WTC11 (cell line): Measurements from ENCODE around the gene UGP2. TPM values are rescaled to one million over a fixed set of nuclear protein-coding genes. Genes with fewer than 3 reads are reported as not detected.

Experiments used
- ATAC-seq: fragments of 200-7000 bp; cut with Tn5 transposase; 2 replicates; pipeline ENCODE4 v1.10.0; 2021; ENCODE audit warnings: mild to moderate bottlenecking, moderate library complexity
- Bru-seq: library from RNA; stranded (reverse); fragments of 400-500 nt; gene quantifications from one replicate; lab custom pipeline; 2021; lab: Mats Ljungman, UMichigan
- CTCF ChIA-PET: fragments of 300-600 bp; sonication (Branson Sonifier 250); formaldehyde crosslinking; loops from one replicate; lab custom pipeline; 2021; ENCODE audit warnings: antibody characterized with exemption; lab: Charles Lee
- POLR2A ChIA-PET: fragments of 350-600 bp; sonication (Branson Sonifier 250); formaldehyde crosslinking; loops from one replicate; lab custom pipeline; 2021; ENCODE audit warnings: antibody characterized with exemption; lab: Charles Lee
- DNase-seq: peaks from one replicate; pipeline ENCODE4 v3.0.0; 2021; ENCODE audit warnings: low spot score
- H3K27ac Mint-ChIP-seq: 2 replicates; pipeline ENCODE4 v1.8.0; 2021; ENCODE audit warnings: mixed read lengths
- H3K27me3 Mint-ChIP-seq: 2 replicates; pipeline ENCODE4 v1.8.0; 2021; ENCODE audit warnings: low read depth, mild to moderate bottlenecking, moderate library complexity, mixed read lengths
- H3K36me3 Mint-ChIP-seq: 2 replicates; pipeline ENCODE4 v1.8.0; 2021; ENCODE audit warnings: mixed read lengths
- H3K4me1 Mint-ChIP-seq: 2 replicates; pipeline ENCODE4 v1.8.0; 2022; ENCODE audit warnings: mixed read lengths
- H3K4me3 Mint-ChIP-seq: 2 replicates; pipeline ENCODE4 v1.8.0; 2021; ENCODE audit warnings: mild to moderate bottlenecking, moderate library complexity, mixed read lengths
- H3K9me3 Mint-ChIP-seq: 2 replicates; pipeline ENCODE4 v1.8.0; 2021; ENCODE audit warnings: mixed read lengths
- CREM ChIP-seq: sonication (generic); formaldehyde crosslinking; IDR thresholded peaks from 2 replicates; pipeline ENCODE4 v1.8.1; 2022; ENCODE audit warnings: mild to moderate bottlenecking, missing genetic modification reagents, moderate library complexity
- FOXJ3 ChIP-seq: sonication (generic); formaldehyde crosslinking; IDR thresholded peaks from 2 replicates; pipeline ENCODE4 v1.9.0; 2021; ENCODE audit warnings: missing genetic modification reagents, mild to moderate bottlenecking, borderline replicate concordance
- FOXP1 ChIP-seq: sonication (generic); formaldehyde crosslinking; IDR thresholded peaks from 2 replicates; pipeline ENCODE4 v1.8.0; 2022; ENCODE audit warnings: missing genetic modification reagents, mild to moderate bottlenecking, moderate library complexity, borderline replicate concordance
- HMGA2 ChIP-seq: fragments of 250-450 bp; sonication (Bioruptor Pico); IDR thresholded peaks from 2 replicates; pipeline ENCODE4 v1.4.0; 2021; ENCODE audit warnings: mild to moderate bottlenecking, moderate library complexity
- IRF2 ChIP-seq: sonication (generic); formaldehyde crosslinking; IDR thresholded peaks from 2 replicates; pipeline ENCODE4 v1.8.0; 2022; ENCODE audit warnings: low read depth, missing genetic modification reagents, borderline replicate concordance
- JAZF1 ChIP-seq: fragments of 250-450 bp; sonication (Bioruptor Pico); IDR thresholded peaks from 2 replicates; pipeline ENCODE4 v1.9.0; 2021; ENCODE audit warnings: moderate library complexity, mild to moderate bottlenecking, inconsistent platforms
- JUN ChIP-seq: sonication (generic); formaldehyde crosslinking; IDR thresholded peaks from 2 replicates; pipeline ENCODE4 v1.8.0; 2023; ENCODE audit warnings: mild to moderate bottlenecking, missing genetic modification reagents
- MYBL2 ChIP-seq: sonication (generic); formaldehyde crosslinking; IDR thresholded peaks from 2 replicates; pipeline ENCODE4 v1.8.1; 2023; ENCODE audit warnings: mild to moderate bottlenecking, moderate library complexity, missing genetic modification reagents
- NR2C2 ChIP-seq: sonication (generic); formaldehyde crosslinking; IDR thresholded peaks from 2 replicates; pipeline ENCODE4 v1.8.0; 2022; ENCODE audit warnings: mild to moderate bottlenecking, missing genetic modification reagents
- TP53 ChIP-seq: sonication (generic); formaldehyde crosslinking; IDR thresholded peaks from 2 replicates; pipeline ENCODE4 v1.8.1; 2023; ENCODE audit warnings: mild to moderate bottlenecking, missing genetic modification reagents
- ZNF121 ChIP-seq: sonication (generic); formaldehyde crosslinking; IDR thresholded peaks from 2 replicates; pipeline ENCODE4 v1.8.0; 2023; ENCODE audit warnings: missing genetic modification reagents
- ZNF671 ChIP-seq: fragments of 250-450 bp; sonication (Bioruptor Pico); IDR thresholded peaks from 2 replicates; pipeline ENCODE4 v1.8.0; 2021; ENCODE audit warnings: mild to moderate bottlenecking
- long read RNA-seq, 3 experiments: library from RNA in 1 of 3; library from capped mRNA in 1 of 3; library from polyadenylated mRNA in 1 of 3; unstranded in 2 of 3; stranded (forward) in 1 of 3; transcript quantifications; one replicate each; pipeline ENCODE4 v2.0.0, GENCODE V29; 2021
- total RNA-seq: library from RNA; stranded (reverse); gene quantifications from 3 replicates; pipeline ENCODE4 v1.2.3, GENCODE V29; 2021
- TF ChIP-seq, protein P1 (sequence below): fragments of 200-600 bp; IDR thresholded peaks from 2 replicates; pipeline ENCODE4 v1.8.0; 2022; ENCODE audit warnings: antibody characterized with exemption
- TF ChIP-seq, protein P2 (sequence below): sonication (generic); formaldehyde crosslinking; IDR thresholded peaks from 2 replicates; pipeline ENCODE4 v1.8.1; 2023; ENCODE audit warnings: mild to moderate bottlenecking, missing genetic modification reagents
- TF ChIP-seq, protein P3 (sequence below): sonication (generic); formaldehyde crosslinking; IDR thresholded peaks from 2 replicates; pipeline ENCODE4 v1.8.0; 2023; ENCODE audit warnings: mild to moderate bottlenecking, missing genetic modification reagents
- TF ChIP-seq, protein P4 (sequence below): sonication (generic); formaldehyde crosslinking; IDR thresholded peaks from 2 replicates; pipeline ENCODE4 v1.8.1; 2022; ENCODE audit warnings: low read depth, missing genetic modification reagents, borderline replicate concordance
- TF ChIP-seq, protein P5 (sequence below): sonication (generic); formaldehyde crosslinking; IDR thresholded peaks from 2 replicates; pipeline ENCODE4 v1.8.0; 2022; ENCODE audit warnings: mild to moderate bottlenecking, missing genetic modification reagents
- TF ChIP-seq, protein P6 (sequence below): fragments of 250-450 bp; sonication (Bioruptor Pico); IDR thresholded peaks from 2 replicates; pipeline ENCODE4 v1.9.0; 2021; ENCODE audit warnings: moderate library complexity, mild to moderate bottlenecking, inconsistent platforms, borderline replicate concordance
- TF ChIP-seq, protein P7 (sequence below): fragments of 250-450 bp; sonication (Bioruptor Pico); IDR thresholded peaks from 2 replicates; pipeline ENCODE4 v2.1.2; 2022; ENCODE audit warnings: mild to moderate bottlenecking, moderate library complexity
- TF ChIP-seq, protein P8 (sequence below): sonication (generic); formaldehyde crosslinking; IDR thresholded peaks from 2 replicates; pipeline ENCODE4 v1.8.1; 2023; ENCODE audit warnings: mild to moderate bottlenecking, missing genetic modification reagents, moderate library complexity
- TF ChIP-seq, protein P9 (sequence below): sonication (generic); formaldehyde crosslinking; IDR thresholded peaks from 2 replicates; pipeline ENCODE4 v1.8.1; 2023; ENCODE audit warnings: mild to moderate bottlenecking, missing genetic modification reagents, moderate library complexity

Gene UGP2
- total RNA-seq = 543 to 626 TPM (median 606 TPM) in 3 replicates
- Bru-seq, nascent RNA = percentile 99 among the genes with signal in this experiment
- long read RNA-seq, experiment 1, transcript UGP2-207 (11 exons, 2,057 nt) = minor isoform, 16 of 1,660 reads
- long read RNA-seq, experiment 1, transcript UGP2-201 (10 exons, 2,338 nt) = major isoform, 884 of 1,660 reads
- long read RNA-seq, experiment 1, transcript UGP2-202 (10 exons, 2,136 nt) = minor isoform, 508 of 1,660 reads
- long read RNA-seq, experiment 1, partial matches to known transcripts = 95 of 1,660 reads
- long read RNA-seq, experiment 1, other reads (novel, unspliced or antisense) = 155 of 1,660 reads
- long read RNA-seq, experiment 2, full-length matches to known transcripts = 476 of 788 reads
- long read RNA-seq, experiment 2, partial matches to known transcripts = 225 of 788 reads
- long read RNA-seq, experiment 2, other reads (novel, unspliced or antisense) = 87 of 788 reads
- long read RNA-seq, experiment 3, transcript UGP2-202 (10 exons, 2,136 nt) = minor isoform, 431 of 1,887 reads
- long read RNA-seq, experiment 3, transcript UGP2-201 (10 exons, 2,338 nt) = major isoform, 1,245 of 1,887 reads
- long read RNA-seq, experiment 3, partial matches to known transcripts = 79 of 1,887 reads
- long read RNA-seq, experiment 3, other reads (novel, unspliced or antisense) = 129 of 1,887 reads

DNA sequence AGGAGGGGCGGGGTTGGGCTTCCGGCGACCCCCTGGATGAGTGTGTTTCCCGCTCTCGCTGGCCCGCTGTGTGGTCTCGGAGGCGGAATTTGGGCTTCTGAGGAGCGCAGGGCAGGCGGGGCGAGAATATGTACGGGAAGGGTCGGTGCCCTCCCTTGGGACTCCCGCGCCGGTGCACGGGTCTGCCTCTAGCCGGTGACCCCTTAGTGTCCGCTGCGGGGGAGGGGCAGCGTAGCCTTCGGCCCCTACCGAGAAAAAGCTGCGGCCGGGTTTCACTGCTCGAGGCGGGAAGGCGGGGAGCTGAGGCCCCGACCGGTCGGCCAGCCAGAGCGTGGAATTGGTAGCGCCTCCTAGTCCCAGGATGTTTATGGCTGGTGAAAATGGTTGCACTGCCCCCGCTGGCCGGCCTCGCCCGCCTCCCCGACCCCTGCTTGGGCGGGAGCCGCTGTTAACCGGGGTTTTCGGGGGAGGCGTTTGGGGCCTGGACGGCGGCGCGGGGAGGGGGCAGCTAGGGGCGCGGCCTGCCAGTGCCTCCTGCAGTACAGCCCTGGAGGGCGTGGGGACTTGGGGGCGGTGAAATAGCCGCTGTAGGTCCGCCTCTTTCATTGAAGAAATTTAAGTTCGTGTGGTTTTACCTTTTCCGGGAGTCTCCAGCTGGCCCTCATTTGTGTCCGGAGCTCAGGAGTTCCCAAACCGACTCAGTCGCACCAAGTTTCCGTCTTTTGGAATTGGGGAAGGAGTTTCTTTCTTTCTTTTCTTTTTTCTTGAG is at the start of gene UGP2:
TSS of gene UGP2 (plus strand) at position 643 of the 769 bp plus-strand sequence. CDS start 290 bp downstream, outside the sequence.
- CTCF ChIA-PET = interaction anchor here (0.6 to 2.5 kb wide), 8 partner anchors 9 to 1377 kb away, joined by 3 to 17 read pairs (median 3); no protein-coding TSS in a partner anchor
- H3K4me3 Mint-ChIP-seq = peak within 1 kb of the TSS; percentile 100
- no peaks in the 10 kb centered on the region for H3K9me3 Mint-ChIP-seq
- POLR2A ChIA-PET = interaction anchor here (0.5 to 3.3 kb wide), 14 partner anchors 9 to 302 kb away, joined by 3 to 32 read pairs (median 5); partner anchors contain the start of genes MDH1 and WDPCP
- ATAC-seq (peak; percentile 70), DNase-seq (peak; percentile 93)
- H3K4me1 Mint-ChIP-seq = peaks cover 43% of the 10 kb centered on the region
- H3K27me3 Mint-ChIP-seq = no peaks in the 10 kb centered on the region
- H3K36me3 Mint-ChIP-seq = peaks cover 45% of the 10 kb centered on the region
- peak within 1 kb of the TSS; percentile 97 for H3K27ac Mint-ChIP-seq
- TF ChIP-seq FOXJ3 (no peak), ZNF671 (no peak), TP53 (CRISPR knock-in tag) (no peak; the same call in 1 of the 2 replicates), ZNF121 (no peak), NR2C2 (no peak), JUN (CRISPR knock-in tag) (peak; percentile 25; the same call in 1 of the 2 replicates), MYBL2 (CRISPR knock-in tag) (peak; percentile 63), JAZF1 (CRISPR knock-in tag) (no peak), IRF2 (CRISPR knock-in tag) (0 out of 2 replicates have a peak, but pooled peaks have one; percentile 14), HMGA2 (peak; percentile 4; the same call in 1 of the 2 replicates), FOXP1 (CRISPR knock-in tag) (peak; percentile 66; the same call in 1 of the 2 replicates), CREM (CRISPR knock-in tag) (0 out of 2 replicates have a peak, but pooled peaks have one; percentile 12)
- TF ChIP-seq, protein P1, sequence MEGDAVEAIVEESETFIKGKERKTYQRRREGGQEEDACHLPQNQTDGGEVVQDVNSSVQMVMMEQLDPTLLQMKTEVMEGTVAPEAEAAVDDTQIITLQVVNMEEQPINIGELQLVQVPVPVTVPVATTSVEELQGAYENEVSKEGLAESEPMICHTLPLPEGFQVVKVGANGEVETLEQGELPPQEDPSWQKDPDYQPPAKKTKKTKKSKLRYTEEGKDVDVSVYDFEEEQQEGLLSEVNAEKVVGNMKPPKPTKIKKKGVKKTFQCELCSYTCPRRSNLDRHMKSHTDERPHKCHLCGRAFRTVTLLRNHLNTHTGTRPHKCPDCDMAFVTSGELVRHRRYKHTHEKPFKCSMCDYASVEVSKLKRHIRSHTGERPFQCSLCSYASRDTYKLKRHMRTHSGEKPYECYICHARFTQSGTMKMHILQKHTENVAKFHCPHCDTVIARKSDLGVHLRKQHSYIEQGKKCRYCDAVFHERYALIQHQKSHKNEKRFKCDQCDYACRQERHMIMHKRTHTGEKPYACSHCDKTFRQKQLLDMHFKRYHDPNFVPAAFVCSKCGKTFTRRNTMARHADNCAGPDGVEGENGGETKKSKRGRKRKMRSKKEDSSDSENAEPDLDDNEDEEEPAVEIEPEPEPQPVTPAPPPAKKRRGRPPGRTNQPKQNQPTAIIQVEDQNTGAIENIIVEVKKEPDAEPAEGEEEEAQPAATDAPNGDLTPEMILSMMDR = no peak
- TF ChIP-seq, protein P2, sequence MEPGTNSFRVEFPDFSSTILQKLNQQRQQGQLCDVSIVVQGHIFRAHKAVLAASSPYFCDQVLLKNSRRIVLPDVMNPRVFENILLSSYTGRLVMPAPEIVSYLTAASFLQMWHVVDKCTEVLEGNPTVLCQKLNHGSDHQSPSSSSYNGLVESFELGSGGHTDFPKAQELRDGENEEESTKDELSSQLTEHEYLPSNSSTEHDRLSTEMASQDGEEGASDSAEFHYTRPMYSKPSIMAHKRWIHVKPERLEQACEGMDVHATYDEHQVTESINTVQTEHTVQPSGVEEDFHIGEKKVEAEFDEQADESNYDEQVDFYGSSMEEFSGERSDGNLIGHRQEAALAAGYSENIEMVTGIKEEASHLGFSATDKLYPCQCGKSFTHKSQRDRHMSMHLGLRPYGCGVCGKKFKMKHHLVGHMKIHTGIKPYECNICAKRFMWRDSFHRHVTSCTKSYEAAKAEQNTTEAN (CRISPR knock-in tag) = peak; percentile 76; the same call in 1 of the 2 replicates
- TF ChIP-seq, protein P3, sequence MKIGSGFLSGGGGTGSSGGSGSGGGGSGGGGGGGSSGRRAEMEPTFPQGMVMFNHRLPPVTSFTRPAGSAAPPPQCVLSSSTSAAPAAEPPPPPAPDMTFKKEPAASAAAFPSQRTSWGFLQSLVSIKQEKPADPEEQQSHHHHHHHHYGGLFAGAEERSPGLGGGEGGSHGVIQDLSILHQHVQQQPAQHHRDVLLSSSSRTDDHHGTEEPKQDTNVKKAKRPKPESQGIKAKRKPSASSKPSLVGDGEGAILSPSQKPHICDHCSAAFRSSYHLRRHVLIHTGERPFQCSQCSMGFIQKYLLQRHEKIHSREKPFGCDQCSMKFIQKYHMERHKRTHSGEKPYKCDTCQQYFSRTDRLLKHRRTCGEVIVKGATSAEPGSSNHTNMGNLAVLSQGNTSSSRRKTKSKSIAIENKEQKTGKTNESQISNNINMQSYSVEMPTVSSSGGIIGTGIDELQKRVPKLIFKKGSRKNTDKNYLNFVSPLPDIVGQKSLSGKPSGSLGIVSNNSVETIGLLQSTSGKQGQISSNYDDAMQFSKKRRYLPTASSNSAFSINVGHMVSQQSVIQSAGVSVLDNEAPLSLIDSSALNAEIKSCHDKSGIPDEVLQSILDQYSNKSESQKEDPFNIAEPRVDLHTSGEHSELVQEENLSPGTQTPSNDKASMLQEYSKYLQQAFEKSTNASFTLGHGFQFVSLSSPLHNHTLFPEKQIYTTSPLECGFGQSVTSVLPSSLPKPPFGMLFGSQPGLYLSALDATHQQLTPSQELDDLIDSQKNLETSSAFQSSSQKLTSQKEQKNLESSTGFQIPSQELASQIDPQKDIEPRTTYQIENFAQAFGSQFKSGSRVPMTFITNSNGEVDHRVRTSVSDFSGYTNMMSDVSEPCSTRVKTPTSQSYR (CRISPR knock-in tag) = no peak
- TF ChIP-seq, protein P4, sequence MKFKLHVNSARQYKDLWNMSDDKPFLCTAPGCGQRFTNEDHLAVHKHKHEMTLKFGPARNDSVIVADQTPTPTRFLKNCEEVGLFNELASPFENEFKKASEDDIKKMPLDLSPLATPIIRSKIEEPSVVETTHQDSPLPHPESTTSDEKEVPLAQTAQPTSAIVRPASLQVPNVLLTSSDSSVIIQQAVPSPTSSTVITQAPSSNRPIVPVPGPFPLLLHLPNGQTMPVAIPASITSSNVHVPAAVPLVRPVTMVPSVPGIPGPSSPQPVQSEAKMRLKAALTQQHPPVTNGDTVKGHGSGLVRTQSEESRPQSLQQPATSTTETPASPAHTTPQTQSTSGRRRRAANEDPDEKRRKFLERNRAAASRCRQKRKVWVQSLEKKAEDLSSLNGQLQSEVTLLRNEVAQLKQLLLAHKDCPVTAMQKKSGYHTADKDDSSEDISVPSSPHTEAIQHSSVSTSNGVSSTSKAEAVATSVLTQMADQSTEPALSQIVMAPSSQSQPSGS (CRISPR knock-in tag) = no peak
- TF ChIP-seq, protein P5, sequence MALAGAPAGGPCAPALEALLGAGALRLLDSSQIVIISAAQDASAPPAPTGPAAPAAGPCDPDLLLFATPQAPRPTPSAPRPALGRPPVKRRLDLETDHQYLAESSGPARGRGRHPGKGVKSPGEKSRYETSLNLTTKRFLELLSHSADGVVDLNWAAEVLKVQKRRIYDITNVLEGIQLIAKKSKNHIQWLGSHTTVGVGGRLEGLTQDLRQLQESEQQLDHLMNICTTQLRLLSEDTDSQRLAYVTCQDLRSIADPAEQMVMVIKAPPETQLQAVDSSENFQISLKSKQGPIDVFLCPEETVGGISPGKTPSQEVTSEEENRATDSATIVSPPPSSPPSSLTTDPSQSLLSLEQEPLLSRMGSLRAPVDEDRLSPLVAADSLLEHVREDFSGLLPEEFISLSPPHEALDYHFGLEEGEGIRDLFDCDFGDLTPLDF (CRISPR knock-in tag) = no peak
- TF ChIP-seq, protein P6, sequence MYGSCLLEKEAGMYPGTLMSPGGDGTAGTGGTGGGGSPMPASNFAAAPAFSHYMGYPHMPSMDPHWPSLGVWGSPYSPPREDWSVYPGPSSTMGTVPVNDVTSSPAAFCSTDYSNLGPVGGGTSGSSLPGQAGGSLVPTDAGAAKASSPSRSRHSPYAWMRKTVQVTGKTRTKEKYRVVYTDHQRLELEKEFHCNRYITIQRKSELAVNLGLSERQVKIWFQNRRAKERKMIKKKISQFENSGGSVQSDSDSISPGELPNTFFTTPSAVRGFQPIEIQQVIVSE = no peak
- TF ChIP-seq, protein P7, sequence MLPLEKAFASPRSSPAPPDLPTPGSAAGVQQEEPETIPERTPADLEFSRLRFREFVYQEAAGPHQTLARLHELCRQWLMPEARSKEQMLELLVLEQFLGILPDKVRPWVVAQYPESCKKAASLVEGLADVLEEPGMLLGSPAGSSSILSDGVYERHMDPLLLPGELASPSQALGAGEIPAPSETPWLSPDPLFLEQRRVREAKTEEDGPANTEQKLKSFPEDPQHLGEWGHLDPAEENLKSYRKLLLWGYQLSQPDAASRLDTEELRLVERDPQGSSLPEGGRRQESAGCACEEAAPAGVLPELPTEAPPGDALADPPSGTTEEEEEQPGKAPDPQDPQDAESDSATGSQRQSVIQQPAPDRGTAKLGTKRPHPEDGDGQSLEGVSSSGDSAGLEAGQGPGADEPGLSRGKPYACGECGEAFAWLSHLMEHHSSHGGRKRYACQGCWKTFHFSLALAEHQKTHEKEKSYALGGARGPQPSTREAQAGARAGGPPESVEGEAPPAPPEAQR (CRISPR knock-in tag) = no peak
- TF ChIP-seq, protein P8, sequence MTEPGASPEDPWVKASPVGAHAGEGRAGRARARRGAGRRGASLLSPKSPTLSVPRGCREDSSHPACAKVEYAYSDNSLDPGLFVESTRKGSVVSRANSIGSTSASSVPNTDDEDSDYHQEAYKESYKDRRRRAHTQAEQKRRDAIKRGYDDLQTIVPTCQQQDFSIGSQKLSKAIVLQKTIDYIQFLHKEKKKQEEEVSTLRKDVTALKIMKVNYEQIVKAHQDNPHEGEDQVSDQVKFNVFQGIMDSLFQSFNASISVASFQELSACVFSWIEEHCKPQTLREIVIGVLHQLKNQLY (CRISPR knock-in tag) = no peak
- TF ChIP-seq, protein P9, sequence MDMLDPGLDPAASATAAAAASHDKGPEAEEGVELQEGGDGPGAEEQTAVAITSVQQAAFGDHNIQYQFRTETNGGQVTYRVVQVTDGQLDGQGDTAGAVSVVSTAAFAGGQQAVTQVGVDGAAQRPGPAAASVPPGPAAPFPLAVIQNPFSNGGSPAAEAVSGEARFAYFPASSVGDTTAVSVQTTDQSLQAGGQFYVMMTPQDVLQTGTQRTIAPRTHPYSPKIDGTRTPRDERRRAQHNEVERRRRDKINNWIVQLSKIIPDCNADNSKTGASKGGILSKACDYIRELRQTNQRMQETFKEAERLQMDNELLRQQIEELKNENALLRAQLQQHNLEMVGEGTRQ = no peak
